VCaP (cell line): ENCODE results near the gene MTG2.
A peak's percentile ranks its signal among the peaks of the same experiment; 100 is the strongest.

Source experiments
- H3K27ac ChIP-seq: fragments of 450-650 bp; 2 replicates; pipeline ENCODE4 v1.5.1; 2017
- TF ChIP-seq, protein P1 (sequence below): fragments of 450-650 bp; conservative IDR thresholded peaks from 2 replicates; pipeline ENCODE4 v1.5.1; 2017; ENCODE audit warnings: mild to moderate bottlenecking, moderate library complexity

Gene MTG2

DNA sequence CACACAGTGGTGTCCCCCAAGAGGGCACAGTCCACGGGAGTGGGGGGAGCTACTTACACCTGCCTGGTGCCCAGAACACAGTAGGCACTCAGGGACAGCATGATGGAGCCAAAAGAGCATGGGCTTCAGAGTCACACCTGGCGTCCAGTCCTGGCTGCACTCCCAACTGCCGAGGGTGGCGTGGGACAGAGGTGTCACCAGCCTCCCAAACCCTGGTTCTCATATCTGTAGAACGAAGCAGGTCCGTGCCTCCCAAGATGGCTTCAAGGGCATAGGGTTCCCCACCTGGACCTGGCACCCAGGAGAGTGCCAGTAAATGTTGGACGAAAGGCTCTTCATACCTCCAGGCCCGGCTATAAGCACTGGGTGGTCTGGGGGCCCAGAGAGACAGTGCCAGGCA is 28.4 kb downstream of the MTG2 start:
- TF ChIP-seq, protein P1, sequence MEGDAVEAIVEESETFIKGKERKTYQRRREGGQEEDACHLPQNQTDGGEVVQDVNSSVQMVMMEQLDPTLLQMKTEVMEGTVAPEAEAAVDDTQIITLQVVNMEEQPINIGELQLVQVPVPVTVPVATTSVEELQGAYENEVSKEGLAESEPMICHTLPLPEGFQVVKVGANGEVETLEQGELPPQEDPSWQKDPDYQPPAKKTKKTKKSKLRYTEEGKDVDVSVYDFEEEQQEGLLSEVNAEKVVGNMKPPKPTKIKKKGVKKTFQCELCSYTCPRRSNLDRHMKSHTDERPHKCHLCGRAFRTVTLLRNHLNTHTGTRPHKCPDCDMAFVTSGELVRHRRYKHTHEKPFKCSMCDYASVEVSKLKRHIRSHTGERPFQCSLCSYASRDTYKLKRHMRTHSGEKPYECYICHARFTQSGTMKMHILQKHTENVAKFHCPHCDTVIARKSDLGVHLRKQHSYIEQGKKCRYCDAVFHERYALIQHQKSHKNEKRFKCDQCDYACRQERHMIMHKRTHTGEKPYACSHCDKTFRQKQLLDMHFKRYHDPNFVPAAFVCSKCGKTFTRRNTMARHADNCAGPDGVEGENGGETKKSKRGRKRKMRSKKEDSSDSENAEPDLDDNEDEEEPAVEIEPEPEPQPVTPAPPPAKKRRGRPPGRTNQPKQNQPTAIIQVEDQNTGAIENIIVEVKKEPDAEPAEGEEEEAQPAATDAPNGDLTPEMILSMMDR: no peak
- H3K27ac ChIP-seq: no peak overlapping the region

DNA sequence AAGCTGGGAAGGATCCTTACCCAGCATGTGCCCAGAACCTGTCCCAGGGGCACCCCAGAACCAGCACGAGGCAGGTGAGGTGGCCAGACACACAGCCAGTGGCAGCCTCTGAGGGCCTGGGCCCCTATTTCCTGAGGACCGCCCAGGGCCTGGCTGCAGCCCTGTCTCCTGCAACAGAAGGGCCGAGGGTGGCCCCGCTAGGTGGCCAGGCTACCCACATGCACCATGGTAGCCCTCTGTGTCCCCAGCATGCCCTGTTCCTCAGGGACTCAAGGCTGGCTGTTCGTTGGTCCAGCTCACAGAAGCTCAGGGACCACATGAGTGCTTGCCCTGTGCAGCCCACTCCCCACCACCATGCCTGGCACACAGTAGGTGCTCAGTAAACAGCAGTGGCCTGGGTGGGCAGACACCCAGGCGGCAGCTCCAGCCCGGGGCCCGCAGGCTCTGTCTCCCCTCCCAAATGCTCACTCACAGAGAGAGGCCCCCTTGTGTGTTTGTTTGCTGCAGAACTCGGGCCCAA is 29.0 kb downstream of the MTG2 start:
- H3K27ac ChIP-seq: no peak overlapping the region

DNA sequence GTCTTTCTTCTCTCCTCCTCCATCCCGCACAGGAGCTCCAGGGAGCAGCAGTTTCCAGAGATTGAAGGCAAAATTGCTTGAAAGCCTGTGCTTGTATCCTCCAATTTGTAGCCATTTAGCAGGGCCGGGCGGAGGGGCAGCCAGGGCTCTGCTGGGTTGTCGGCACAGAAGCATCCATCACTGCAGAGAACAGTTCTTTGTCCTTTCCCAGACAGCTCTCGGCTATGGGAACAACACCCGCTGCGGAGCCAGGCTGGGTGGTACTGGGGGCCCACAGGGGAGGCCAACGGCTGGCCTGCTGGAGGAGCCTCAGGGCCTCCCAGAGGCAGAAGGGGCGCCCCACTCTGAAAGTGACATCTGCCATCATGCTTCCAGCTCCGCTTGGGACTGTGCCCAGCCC is 29.5 kb downstream of the MTG2 start:
- no peak overlapping the region for H3K27ac ChIP-seq
- TF ChIP-seq, protein P1: no peak

More for the DNA sequence above, 29.0 kb downstream of the MTG2 start:
- TF ChIP-seq, protein P1: no peak

DNA sequence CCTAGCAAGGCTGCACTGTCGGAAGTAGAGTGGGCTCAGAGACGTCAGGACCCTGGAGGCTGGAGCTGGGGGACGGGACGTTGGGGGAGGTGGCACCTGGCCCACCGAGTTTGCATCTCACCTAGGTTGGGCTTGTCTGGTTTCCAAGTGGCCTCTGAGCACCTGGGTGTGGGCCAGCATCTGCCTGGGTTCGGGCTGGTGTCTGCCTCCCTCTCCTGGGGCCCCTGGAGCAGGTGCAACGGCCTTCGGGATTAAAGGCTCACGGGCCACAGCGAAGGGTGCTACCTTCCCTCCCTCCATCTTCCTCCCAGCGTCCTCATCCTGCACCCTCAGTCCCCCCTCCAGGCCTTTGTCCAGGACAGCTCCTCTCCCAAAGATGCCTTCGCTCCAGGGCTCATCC is 31.2 kb downstream of the MTG2 start:
- peak overlapping the region; percentile 99 for H3K27ac ChIP-seq
- TF ChIP-seq, protein P1: no peak

DNA sequence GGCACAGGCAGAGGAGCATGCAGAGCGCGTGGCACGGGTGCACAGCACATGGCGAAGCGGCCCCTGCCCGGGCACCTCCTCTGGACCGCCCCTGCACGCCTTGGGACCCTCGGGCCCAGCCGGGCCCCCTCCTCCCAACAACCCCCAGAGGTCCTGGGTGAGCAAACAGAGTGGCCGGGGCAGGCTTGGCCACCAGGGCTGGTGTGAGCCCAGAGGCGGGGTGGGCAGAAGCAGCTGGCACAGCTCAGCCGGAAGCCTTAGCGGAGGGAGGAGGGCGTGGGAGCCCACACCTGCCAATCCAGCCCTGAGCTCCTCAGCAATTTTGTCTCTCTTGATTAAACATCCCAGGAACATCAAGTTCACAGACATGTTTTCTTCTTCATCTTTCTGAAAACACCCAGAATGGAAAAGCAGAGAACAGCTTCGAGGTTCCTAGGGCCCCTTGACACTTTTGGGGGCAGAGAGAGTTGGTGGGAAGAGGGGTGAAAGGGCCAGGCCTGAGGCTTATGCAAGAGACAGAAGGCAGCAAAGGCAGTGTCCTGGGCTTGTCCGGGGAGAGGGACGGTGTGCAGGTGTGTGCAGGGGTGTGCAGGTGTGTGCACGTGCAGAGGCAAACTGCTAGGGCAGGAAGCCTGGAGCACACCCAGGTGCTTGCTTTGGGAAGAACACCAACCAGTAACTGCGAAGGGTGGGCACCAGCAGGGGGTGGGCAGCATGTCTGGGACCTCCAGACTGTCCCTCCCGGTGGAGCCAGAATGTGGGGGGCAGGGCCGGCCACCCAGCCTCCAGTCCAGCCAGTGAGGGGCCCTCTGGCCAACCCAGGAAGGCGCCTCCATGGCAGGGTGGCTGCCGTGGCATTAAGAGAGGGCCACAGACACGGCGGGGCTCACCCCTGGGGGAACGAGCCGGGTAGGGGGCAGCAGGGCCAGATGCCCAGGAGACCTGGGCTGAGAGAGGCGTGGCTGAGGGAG is 32.5 kb downstream of the MTG2 start:
- TF ChIP-seq, protein P1: no peak; the same call in 1 of the 2 replicates
- peak overlapping the region; percentile 99 for H3K27ac ChIP-seq

DNA sequence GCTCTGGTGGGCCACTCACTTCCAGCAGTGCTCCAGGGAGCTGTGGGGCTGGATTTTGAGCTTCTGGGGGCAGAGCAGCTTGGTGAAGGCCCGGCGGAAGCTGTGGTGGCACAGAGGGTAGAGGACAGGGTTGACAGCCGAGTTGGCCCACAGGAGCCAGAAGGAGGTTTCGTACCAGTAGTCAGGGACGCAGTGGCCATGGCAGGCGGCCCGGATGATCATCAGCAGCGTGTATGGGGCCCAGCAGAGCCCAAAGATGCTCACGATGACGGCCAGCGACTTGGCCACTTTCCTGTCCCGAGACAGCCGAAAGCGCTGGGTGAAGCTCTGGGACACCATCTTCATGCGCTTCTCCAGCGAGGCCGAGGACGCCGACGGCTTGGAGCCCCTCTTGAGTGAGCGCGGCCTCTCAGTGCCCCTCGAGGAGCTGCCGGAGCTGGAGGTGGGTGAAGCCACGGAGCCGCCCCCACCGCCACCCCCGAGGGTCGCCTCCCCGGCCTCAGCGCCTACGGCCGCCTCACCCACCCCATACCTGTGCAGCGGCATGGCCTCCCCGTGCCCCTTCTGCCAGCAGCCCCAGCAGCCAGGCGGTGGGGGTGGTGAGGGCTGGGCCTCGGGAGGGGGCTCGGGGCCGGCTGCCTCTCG is 33.3 kb downstream of the MTG2 start:
- peak overlapping the region; percentile 99 for H3K27ac ChIP-seq
- TF ChIP-seq, protein P1: no peak
